Suprapubic skin (tissue), 4 donors: ENCODE measurements around the gene RAB44.

ENCODE experiments used
- EP300 ChIP-seq: sonication (generic); formaldehyde crosslinking; IDR thresholded peaks from one replicate; pipeline ENCODE4 v1.6.1; 2017; ENCODE audit warnings: antibody characterized with exemption
- POLR2A ChIP-seq, 2 donors: fragments of 450-650 bp; IDR thresholded peaks; one replicate each; pipeline ENCODE4 v1.6.1; 2017; ENCODE audit warnings: antibody characterized with exemption in 2 of 2, mild to moderate bottlenecking in 2 of 2, moderate library complexity in 2 of 2
- POLR2AphosphoS5 ChIP-seq, 3 donors: sonication (generic); formaldehyde crosslinking; IDR thresholded peaks; one replicate each; pipeline ENCODE4 v1.6.1; 2017; ENCODE audit warnings: antibody characterized with exemption in 3 of 3
- TF ChIP-seq, protein P1 (sequence below), 2 donors: fragments of 200-600 bp in 1 of 2; fragments of 450-650 bp in 1 of 2; sonication (generic) in 1 of 2; IDR thresholded peaks; one replicate each; pipeline ENCODE4 v1.5.1; 2016 to 2019; ENCODE audit warnings: antibody characterized with exemption in 2 of 2, mild to moderate bottlenecking in 1 of 2, moderate library complexity in 1 of 2

DNA sequence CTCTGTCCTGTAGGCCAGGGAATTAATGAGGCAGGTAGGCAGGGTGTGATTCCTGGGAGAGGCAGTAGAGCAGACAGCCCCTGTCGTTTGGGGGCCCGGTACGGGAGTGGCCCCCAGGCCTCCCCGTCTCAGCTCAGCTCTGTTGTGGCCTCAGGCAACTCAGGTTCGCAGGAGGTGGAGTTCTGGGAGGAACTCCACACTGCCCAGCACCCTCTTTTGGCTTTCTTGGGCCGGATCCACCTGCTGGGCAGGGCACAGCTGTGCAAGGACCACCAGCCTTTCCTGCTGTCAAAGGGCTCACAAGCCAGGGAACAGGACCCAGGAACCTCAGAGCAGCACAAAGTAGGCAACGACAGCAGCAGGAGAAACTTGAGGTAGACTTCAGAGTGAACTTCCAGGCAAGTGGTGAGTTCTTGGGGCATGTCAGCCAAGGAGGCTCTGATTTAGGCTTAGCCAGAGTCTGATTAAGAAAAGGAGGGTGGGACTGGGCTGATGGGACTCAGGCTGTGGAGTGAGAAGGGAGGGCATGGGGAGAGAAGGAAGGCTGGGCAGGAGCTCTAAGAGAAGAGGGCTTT is 36.9 kb downstream of the RAB44 start:
- TF ChIP-seq POLR2A (IDR thresholded peaks at IDR 0.05) (no peak), EP300 (no peak), POLR2AphosphoS5 (IDR thresholded peaks at IDR 0.05) (no peak)
- TF ChIP-seq, protein P1, sequence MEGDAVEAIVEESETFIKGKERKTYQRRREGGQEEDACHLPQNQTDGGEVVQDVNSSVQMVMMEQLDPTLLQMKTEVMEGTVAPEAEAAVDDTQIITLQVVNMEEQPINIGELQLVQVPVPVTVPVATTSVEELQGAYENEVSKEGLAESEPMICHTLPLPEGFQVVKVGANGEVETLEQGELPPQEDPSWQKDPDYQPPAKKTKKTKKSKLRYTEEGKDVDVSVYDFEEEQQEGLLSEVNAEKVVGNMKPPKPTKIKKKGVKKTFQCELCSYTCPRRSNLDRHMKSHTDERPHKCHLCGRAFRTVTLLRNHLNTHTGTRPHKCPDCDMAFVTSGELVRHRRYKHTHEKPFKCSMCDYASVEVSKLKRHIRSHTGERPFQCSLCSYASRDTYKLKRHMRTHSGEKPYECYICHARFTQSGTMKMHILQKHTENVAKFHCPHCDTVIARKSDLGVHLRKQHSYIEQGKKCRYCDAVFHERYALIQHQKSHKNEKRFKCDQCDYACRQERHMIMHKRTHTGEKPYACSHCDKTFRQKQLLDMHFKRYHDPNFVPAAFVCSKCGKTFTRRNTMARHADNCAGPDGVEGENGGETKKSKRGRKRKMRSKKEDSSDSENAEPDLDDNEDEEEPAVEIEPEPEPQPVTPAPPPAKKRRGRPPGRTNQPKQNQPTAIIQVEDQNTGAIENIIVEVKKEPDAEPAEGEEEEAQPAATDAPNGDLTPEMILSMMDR (IDR thresholded peaks at IDR 0.05) = no peak
